Activated CD4-positive, alpha-beta T cell treated with anti-CD3 and anti-CD28 coated beads for 36 hours (primary cell): ENCODE measurements around the gene LIMS2. TPM values are rescaled to one million over a fixed set of nuclear protein-coding genes. Genes with fewer than 3 reads are reported as not detected.

Experiments
- ATAC-seq: fragments of 200-7000 bp; cut with Tn5 transposase; one replicate; pipeline ENCODE4 v1.10.0; 2021; ENCODE audit warnings: mild to moderate bottlenecking, moderate library complexity
- CTCF ChIA-PET: fragments of 350-600 bp; sonication (Branson Sonifier 250); formaldehyde crosslinking; loops from one replicate; lab custom pipeline; 2021; ENCODE audit warnings: antibody characterized with exemption; lab: Charles Lee
- POLR2A ChIA-PET: fragments of 350-600 bp; sonication (Branson Sonifier 250); formaldehyde crosslinking; loops from one replicate; lab custom pipeline; 2021; ENCODE audit warnings: antibody characterized with exemption, inconsistent platforms; lab: Charles Lee
- DNase-seq: peaks from one replicate; pipeline ENCODE4 v3.0.0-alpha.2; 2020
- H3K27ac Mint-ChIP-seq: one replicate; pipeline ENCODE4 v1.8.0; 2021; ENCODE audit warnings: mixed read lengths
- H3K27me3 Mint-ChIP-seq: one replicate; pipeline ENCODE4 v1.8.0; 2021; ENCODE audit warnings: mixed read lengths
- H3K36me3 Mint-ChIP-seq: one replicate; pipeline ENCODE4 v1.8.0; 2021; ENCODE audit warnings: low read depth, mixed read lengths
- H3K4me1 Mint-ChIP-seq: one replicate; pipeline ENCODE4 v1.8.0; 2021; ENCODE audit warnings: mixed read lengths
- H3K4me3 Mint-ChIP-seq: one replicate; pipeline ENCODE4 v1.8.0; 2021; ENCODE audit warnings: mild to moderate bottlenecking, moderate library complexity, mixed read lengths
- H3K9me3 Mint-ChIP-seq: one replicate; pipeline ENCODE4 v1.8.0; 2021; ENCODE audit warnings: low read depth, mixed read lengths
- intact Hi-C, 2 experiments: fragments of 100-400 bp; cut with DNase I in 1 of 2; cut with micrococcal nuclease in 1 of 2; formaldehyde crosslinking; loops; one replicate each; pipeline versions ENCODE4 v1.14.2 to v1.15.1; 2022 to 2024; cut with DNase I, micrococcal nuclease
- total RNA-seq, 2 experiments: library from RNA; stranded (reverse); gene quantifications; one replicate each; pipeline ENCODE4 v1.2.3, GENCODE V29; 2021

Gene LIMS2
- total RNA-seq, 2 experiments from 2014 or later = 16.4 to 19.3 TPM

- ATAC-seq (peak; percentile 49), DNase-seq (peak; percentile 5)
- no peak overlapping the region for H3K4me3 Mint-ChIP-seq
- no peaks in the 10 kb centered on the region for H3K36me3 Mint-ChIP-seq
- CTCF ChIA-PET = no interaction called here
- intact Hi-C loops = no loop called here
- H3K27me3 Mint-ChIP-seq = no peaks in the 10 kb centered on the region
- peaks cover 3% of the 10 kb centered on the region for H3K9me3 Mint-ChIP-seq
- H3K27ac Mint-ChIP-seq = no peak overlapping the region
- H3K4me1 Mint-ChIP-seq = no peaks in the 10 kb centered on the region
- POLR2A ChIA-PET = no interaction called here
Observed at GRCh38 chr2:127597984-127598380, 77.3 kb downstream of the LIMS2 start.

GRCh38 chr2:127597046-127597983 lies 78.0 kb downstream of the LIMS2 start:
- Mint-ChIP-seq H3K9me3 (peaks cover 2% of the 10 kb centered on the region), H3K4me1 (no peaks in the 10 kb centered on the region), H3K36me3 (no peaks in the 10 kb centered on the region), H3K4me3 (no peak overlapping the region), H3K27me3 (no peaks in the 10 kb centered on the region), H3K27ac (no peak overlapping the region)
- DNase-seq = peak; percentile 3
- intact Hi-C loops = no loop called here
- ATAC-seq = no peak
- ChIA-PET CTCF (interaction anchor here (1.0 kb wide), 1 partner anchor 52 kb away, joined by 4 read pairs; no protein-coding TSS in a partner anchor), POLR2A (no interaction called here)

- Mint-ChIP-seq H3K27ac (no peak overlapping the region), H3K4me3 (no peak overlapping the region), H3K27me3 (no peaks in the 10 kb centered on the region), H3K4me1 (no peaks in the 10 kb centered on the region), H3K36me3 (no peaks in the 10 kb centered on the region), H3K9me3 (no peaks in the 10 kb centered on the region)
- ChIA-PET CTCF (interaction anchor here (1.0 to 1.7 kb wide), 2 partner anchors 20 to 53 kb away, joined by 4 to 5 read pairs (median 5); no protein-coding TSS in a partner anchor), POLR2A (no interaction called here)
- intact Hi-C loops = no loop called here
- no peak for DNase-seq
- ATAC-seq = no peak
Observed at GRCh38 chr2:127596311-127597045, 78.9 kb downstream of the LIMS2 start.

- ATAC-seq (no peak), DNase-seq (no peak)
- Mint-ChIP-seq H3K27ac (no peak overlapping the region), H3K4me3 (no peak overlapping the region), H3K36me3 (no peaks in the 10 kb centered on the region), H3K4me1 (peaks cover 1% of the 10 kb centered on the region), H3K9me3 (no peaks in the 10 kb centered on the region), H3K27me3 (no peaks in the 10 kb centered on the region)
- POLR2A ChIA-PET = no interaction called here
- intact Hi-C loops = loop anchor here in 1 of 2 experiments (5.0 kb wide), 1 partner anchor 638 kb away; no protein-coding TSS in a partner anchor
- CTCF ChIA-PET = interaction anchor here (1.7 to 1.8 kb wide), 2 partner anchors 8 to 56 kb away, joined by 4 to 6 read pairs; no protein-coding TSS in a partner anchor
Observed at GRCh38 chr2:127594116-127594591, 81.2 kb downstream of the LIMS2 start.

- ATAC-seq (no peak), DNase-seq (no peak)
- POLR2A ChIA-PET = no interaction called here
- CTCF ChIA-PET = interaction anchor here (1.7 to 1.8 kb wide), 2 partner anchors 8 to 56 kb away, joined by 4 to 6 read pairs; no protein-coding TSS in a partner anchor
- no peaks in the 10 kb centered on the region for H3K9me3 Mint-ChIP-seq
- H3K4me1 Mint-ChIP-seq = peaks cover 1% of the 10 kb centered on the region
- no peaks in the 10 kb centered on the region for H3K36me3 Mint-ChIP-seq
- H3K4me3 Mint-ChIP-seq = no peak overlapping the region
- H3K27ac Mint-ChIP-seq = no peak overlapping the region
- no peaks in the 10 kb centered on the region for H3K27me3 Mint-ChIP-seq
- intact Hi-C loops = loop anchor here in 1 of 2 experiments (5.0 kb wide), 1 partner anchor 639 kb away; no protein-coding TSS in a partner anchor
Observed at GRCh38 chr2:127593228-127594115, 81.9 kb downstream of the LIMS2 start.

GRCh38 chr2:127592761-127593227 lies 82.5 kb downstream of the LIMS2 start:
- DNase-seq (no peak), ATAC-seq (no peak)
- intact Hi-C loops = loop anchor here in 1 of 2 experiments (5.0 kb wide), 1 partner anchor 640 kb away; no protein-coding TSS in a partner anchor
- POLR2A ChIA-PET = no interaction called here
- Mint-ChIP-seq H3K9me3 (no peaks in the 10 kb centered on the region), H3K27me3 (no peaks in the 10 kb centered on the region), H3K36me3 (no peaks in the 10 kb centered on the region), H3K4me1 (peaks cover 1% of the 10 kb centered on the region), H3K27ac (no peak overlapping the region), H3K4me3 (no peak overlapping the region)
- CTCF ChIA-PET = interaction anchor here (0.7 to 3.1 kb wide), 6 partner anchors 9 to 86 kb away, joined by 3 to 145 read pairs (median 6); no protein-coding TSS in a partner anchor

GRCh38 chr2:127591221-127591923 lies 84.0 kb downstream of the LIMS2 start:
- H3K27me3 Mint-ChIP-seq = no peaks in the 10 kb centered on the region
- DNase-seq (peak; percentile 84), ATAC-seq (peak; percentile 97)
- ChIA-PET POLR2A (interaction anchor here (0.9 to 1.2 kb wide), 2 partner anchors 58 to 437 kb away, joined by 3 to 8 read pairs; partner anchors contain the start of gene SAP130), CTCF (interaction anchor here (0.6 to 3.1 kb wide), 39 partner anchors 9 to 391 kb away, joined by 3 to 145 read pairs (median 5); partner anchors contain the start of genes IWS1, SFT2D3 and WDR33)
- no peak overlapping the region for H3K27ac Mint-ChIP-seq
- no peak overlapping the region for H3K4me3 Mint-ChIP-seq
- no peaks in the 10 kb centered on the region for H3K36me3 Mint-ChIP-seq
- no peaks in the 10 kb centered on the region for H3K9me3 Mint-ChIP-seq
- intact Hi-C loops = loop anchor here (1.0 to 5.0 kb wide), 3 partner anchors 58 to 641 kb away; partner anchors contain the start of gene SFT2D3 (in 1 of the 2)
- peaks cover 1% of the 10 kb centered on the region for H3K4me1 Mint-ChIP-seq

GRCh38 chr2:127590386-127591190 lies 84.7 kb downstream of the LIMS2 start:
- DNase-seq (no peak), ATAC-seq (no peak)
- POLR2A ChIA-PET = interaction anchor here (0.6 to 1.2 kb wide), 3 partner anchors 59 to 437 kb away, joined by 3 to 8 read pairs (median 4); partner anchors contain the start of gene SAP130
- CTCF ChIA-PET = interaction anchor here (0.6 to 3.1 kb wide), 39 partner anchors 8 to 392 kb away, joined by 3 to 145 read pairs (median 5); partner anchors contain the start of genes SFT2D3 and WDR33
- Mint-ChIP-seq H3K9me3 (no peaks in the 10 kb centered on the region), H3K4me1 (peaks cover 1% of the 10 kb centered on the region), H3K27ac (no peak overlapping the region), H3K4me3 (no peak overlapping the region), H3K27me3 (no peaks in the 10 kb centered on the region), H3K36me3 (no peaks in the 10 kb centered on the region)
- intact Hi-C loops = loop anchor here (1.0 to 5.0 kb wide), 3 partner anchors 59 to 642 kb away; partner anchors contain the start of gene SFT2D3 (in 1 of the 2)

- DNase-seq (no peak), ATAC-seq (no peak)
- Mint-ChIP-seq H3K9me3 (no peaks in the 10 kb centered on the region), H3K27ac (no peak overlapping the region), H3K4me3 (no peak overlapping the region), H3K4me1 (peaks cover 1% of the 10 kb centered on the region), H3K36me3 (no peaks in the 10 kb centered on the region), H3K27me3 (no peaks in the 10 kb centered on the region)
- POLR2A ChIA-PET = interaction anchor here (0.6 kb wide), 1 partner anchor 426 kb away, joined by 4 read pairs; no protein-coding TSS in a partner anchor
- intact Hi-C loops = loop anchor here in 1 of 2 experiments (2.0 to 5.0 kb wide), 2 partner anchors 111 to 642 kb away; partner anchors contain the start of gene SFT2D3
- CTCF ChIA-PET = interaction anchor here (0.6 to 3.1 kb wide), 5 partner anchors 12 to 75 kb away, joined by 3 to 145 read pairs (median 5); no protein-coding TSS in a partner anchor
Observed at GRCh38 chr2:127589841-127590240, 85.5 kb downstream of the LIMS2 start.
